Right lobe of liver (tissue), 4 donors: ENCODE data around the gene SEMG1.

Experiments used
- POLR2A ChIP-seq: fragments of 450-650 bp; IDR thresholded peaks from one replicate; pipeline ENCODE4 v1.6.1; 2017; ENCODE audit warnings: antibody characterized with exemption, mild to moderate bottlenecking
- TF ChIP-seq, protein P1 (sequence below), 4 donors: fragments of 200-600 bp in 3 of 4; fragments of 450-650 bp in 1 of 4; IDR thresholded peaks; one replicate each; pipeline versions ENCODE4 v1.5.1 to v1.8.0; 2016 to 2022; ENCODE audit warnings: antibody characterized with exemption in 4 of 4, mild to moderate bottlenecking in 2 of 4
- donor health status: DM: no; HTN: no; CAD: no.
- donor health status: DM: no; HTN: no; CAD: no.
- donor health status: DM: no; HTN: yes; CAD: no.

DNA sequence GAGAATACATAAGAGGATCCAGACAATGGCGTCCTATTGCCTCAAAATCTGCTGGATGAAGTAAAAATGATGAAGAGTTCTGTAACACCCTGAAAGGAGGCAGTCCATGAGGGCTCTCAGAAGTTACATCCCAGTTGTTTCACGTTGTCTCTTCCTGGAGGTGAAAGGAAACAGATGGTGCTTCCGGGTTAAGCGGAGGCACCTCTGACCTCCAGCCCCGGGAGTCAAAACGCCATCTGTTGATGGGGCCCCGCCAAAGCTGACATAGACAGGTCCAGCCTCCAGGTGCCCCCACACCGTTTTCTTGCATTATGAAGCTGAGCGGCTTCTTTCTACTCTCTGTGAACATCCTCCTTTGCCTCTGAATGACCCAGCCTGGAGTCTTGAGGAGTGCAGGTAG, 23.8 kb downstream of the SEMG1 start:
- TF ChIP-seq, protein P1, sequence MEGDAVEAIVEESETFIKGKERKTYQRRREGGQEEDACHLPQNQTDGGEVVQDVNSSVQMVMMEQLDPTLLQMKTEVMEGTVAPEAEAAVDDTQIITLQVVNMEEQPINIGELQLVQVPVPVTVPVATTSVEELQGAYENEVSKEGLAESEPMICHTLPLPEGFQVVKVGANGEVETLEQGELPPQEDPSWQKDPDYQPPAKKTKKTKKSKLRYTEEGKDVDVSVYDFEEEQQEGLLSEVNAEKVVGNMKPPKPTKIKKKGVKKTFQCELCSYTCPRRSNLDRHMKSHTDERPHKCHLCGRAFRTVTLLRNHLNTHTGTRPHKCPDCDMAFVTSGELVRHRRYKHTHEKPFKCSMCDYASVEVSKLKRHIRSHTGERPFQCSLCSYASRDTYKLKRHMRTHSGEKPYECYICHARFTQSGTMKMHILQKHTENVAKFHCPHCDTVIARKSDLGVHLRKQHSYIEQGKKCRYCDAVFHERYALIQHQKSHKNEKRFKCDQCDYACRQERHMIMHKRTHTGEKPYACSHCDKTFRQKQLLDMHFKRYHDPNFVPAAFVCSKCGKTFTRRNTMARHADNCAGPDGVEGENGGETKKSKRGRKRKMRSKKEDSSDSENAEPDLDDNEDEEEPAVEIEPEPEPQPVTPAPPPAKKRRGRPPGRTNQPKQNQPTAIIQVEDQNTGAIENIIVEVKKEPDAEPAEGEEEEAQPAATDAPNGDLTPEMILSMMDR (IDR thresholded peaks at IDR 0.05), result no peak
- TF ChIP-seq POLR2A, result no peak
